ENCODE data around the gene PIP4K2B. TPM values are rescaled to one million over a fixed set of nuclear protein-coding genes. Genes with fewer than 3 reads are reported as not detected.

PIP4K2B gene
- total and polyA plus RNA-seq, 9 of the 15 experiments (the other 6 are each of a cell fraction or from before 2014, with no cell fraction given): 3.7 to 29.9 (median 23.0) TPM

- TF ChIP-seq AFF1 (IDR thresholded peaks at IDR 0.05; ENCODE audit: low read depth in 1 of 2, partially characterized antibody in 2 of 2) (no peak), RFX1 (IDR thresholded peaks at IDR 0.05) (peak; percentile 87), HDAC6 (IDR thresholded peaks at IDR 0.05; ENCODE audit: low read depth, low read length) (no peak), NFIC (IDR thresholded peaks at IDR 0.05) (peak; percentile 90)
Measured at GRCh38 chr17:38742411-38743308, 56.7 kb downstream of the PIP4K2B start (continued).

DNA sequence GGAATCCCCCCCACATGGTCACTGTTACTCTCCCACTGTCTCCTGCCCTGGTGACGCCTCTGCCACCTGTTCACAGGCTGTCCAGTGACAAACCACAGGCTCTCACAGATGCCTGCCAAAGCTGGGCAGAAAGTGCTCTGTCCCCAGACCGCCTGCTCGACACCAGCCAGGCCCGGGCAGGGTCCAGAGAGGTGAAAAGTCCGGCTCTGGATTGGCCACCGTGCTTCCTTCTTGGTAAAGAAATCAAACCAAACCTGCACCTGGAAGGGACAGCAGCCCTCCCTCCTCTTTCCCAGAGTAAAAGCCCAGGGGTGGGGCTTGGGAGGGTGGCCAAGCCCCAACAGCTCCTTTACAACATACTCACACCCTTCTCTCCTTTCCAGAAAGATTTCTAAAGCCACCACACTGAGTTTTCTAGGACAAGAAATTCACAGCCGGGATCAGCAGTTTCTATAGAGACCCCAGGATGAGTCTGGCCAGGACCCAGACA is 57.4 kb downstream of the PIP4K2B start:
- FAIRE-seq (no peak), ATAC-seq (no peak), DNase-seq (ENCODE audit: extremely low read depth in 1 of 4, low spot score in 3 of 4) (peak in 1 of 4 experiments; percentile 9)
- Histone ChIP-seq H3K4me3 (no peak overlapping the region), H3K36me3 (ENCODE audit: control insufficient read depth, insufficient read depth, low read length) (peaks cover 43% of the 10 kb centered on the region; the same call in 2 of the 3 replicates), H2AFZ (ENCODE audit: low read depth, low read length) (no peak overlapping the region), H3K9ac (ENCODE audit: insufficient read depth in 1 of 2, low read depth in 2 of 2, low read length in 2 of 2) (peak overlapping the region in 1 of 2 experiments; percentile 80; a peak in 2 of 4 replicates), H3K4me2 (ENCODE audit: insufficient read depth, low read length) (no peak overlapping the region), H3K27me3 (ENCODE audit: control insufficient read depth in 2 of 2, insufficient read depth in 2 of 2, low read length in 2 of 2) (no peaks in the 10 kb centered on the region), H3K27ac (ENCODE audit: extremely low read depth, low read depth, low read length) (no peak overlapping the region), H3K9me1 (ENCODE audit: control insufficient read depth, insufficient read depth, low read length) (peaks cover 7% of the 10 kb centered on the region), H4K20me1 (replicated peaks; ENCODE audit: control insufficient read depth, insufficient read depth, low read length) (peaks cover 13% of the 10 kb centered on the region), H3K4me1 (replicated peaks in 1 of 2; ENCODE audit: control insufficient read depth in 2 of 2, insufficient read depth in 2 of 2, low read length in 2 of 2) (peaks cover 17 to 34% of the 10 kb centered on the region in 2 experiments), H3K79me2 (ENCODE audit: control insufficient read depth, insufficient read depth, low read length) (peaks cover 52% of the 10 kb centered on the region), H3K9me3 (replicated peaks; ENCODE audit: control insufficient read depth, insufficient read depth, low read depth, low read length) (no peaks in the 10 kb centered on the region)
- in situ Hi-C loops (cut with MboI): no loop called here
- 87% methylated on average over 7 of the region's 7 CpGs for WGBS (ENCODE audit: insufficient coverage, low coverage, missing lambda C conversion rate)
- no TSS peak for BruUV-seq (replicated peaks)
- TF ChIP-seq HNRNPL (IDR thresholded peaks at IDR 0.05; ENCODE audit: low read depth, low read length): no peak
- TF ChIP-seq KDM2B (CRISPR knock-in tag; IDR thresholded peaks at IDR 0.05): no peak
- TF ChIP-seq CXXC5 (CRISPR knock-in tag; IDR thresholded peaks at IDR 0.05): no peak
- TF ChIP-seq NR1H2 (CRISPR knock-in tag; IDR thresholded peaks at IDR 0.05): no peak
- TF ChIP-seq CBFA2T3 (IDR thresholded peaks at IDR 0.05): no peak
- no peak for TF ChIP-seq SAFB (IDR thresholded peaks at IDR 0.05; ENCODE audit: borderline replicate concordance, low read depth, low read length)
- 0 out of 2 replicates have a peak, but pooled peaks have one; percentile 22 for TF ChIP-seq RBFOX2 (IDR thresholded peaks at IDR 0.05; ENCODE audit: low read depth, low read length)
- ChIA-PET POLR2A (interaction anchor here (1.6 kb wide), 1 partner anchor 11 kb away, joined by 6 read pairs; no protein-coding TSS in a partner anchor), CTCF (ENCODE audit: low intra/inter-chr PET ratio) (no interaction called here)
- intact Hi-C loops (cut with micrococcal nuclease): no loop called here
